IMR-90 (cell line): ENCODE data around the gene SPANXA1.

ENCODE experiments used
- BHLHE40 ChIP-seq: fragments of 150-350 bp; IDR thresholded peaks from 2 replicates; pipeline ENCODE4 v1.6.1; 2016; ENCODE audit warnings: mild to moderate bottlenecking, low read depth, low read length
- CEBPB ChIP-seq: IDR thresholded peaks from 2 replicates; pipeline ENCODE4 v1.6.1; 2012; ENCODE audit warnings: low read depth, low read length, improper control_type of control experiment
- CHD1 ChIP-seq: IDR thresholded peaks from 2 replicates; pipeline ENCODE4 v1.6.1; 2012; ENCODE audit warnings: low read depth, low read length, improper control_type of control experiment
- ELK1 ChIP-seq: fragments of 150-350 bp; IDR thresholded peaks from 2 replicates; pipeline ENCODE4 v1.6.1; 2016; ENCODE audit warnings: low read depth, mild to moderate bottlenecking, low read length, moderate library complexity, borderline replicate concordance
- MAZ ChIP-seq: IDR thresholded peaks from 2 replicates; pipeline ENCODE4 v1.6.1; 2012; ENCODE audit warnings: low read depth, mild to moderate bottlenecking, low read length, improper control_type of control experiment, moderate library complexity, borderline replicate concordance
- MXI1 ChIP-seq: IDR thresholded peaks from 2 replicates; pipeline ENCODE4 v1.6.1; 2012; ENCODE audit warnings: low read depth, mild to moderate bottlenecking, low read length, moderate library complexity, borderline replicate concordance
- POLR2A ChIP-seq: IDR thresholded peaks from 2 replicates; pipeline ENCODE4 v1.6.1; 2012; ENCODE audit warnings: mild to moderate bottlenecking, low read depth, low read length
- RAD21 ChIP-seq: IDR thresholded peaks from 2 replicates; pipeline ENCODE4 v1.6.1; 2012; ENCODE audit warnings: low read length, improper control_type of control experiment
- RCOR1 ChIP-seq: IDR thresholded peaks from 2 replicates; pipeline ENCODE4 v1.6.1; 2012; ENCODE audit warnings: mild to moderate bottlenecking, low read length, improper control_type of control experiment; ENCODE audit not compliant: insufficient replicate concordance
- SMC3 ChIP-seq: fragments of 150-350 bp; IDR thresholded peaks from 2 replicates; pipeline ENCODE4 v1.6.1; 2016; ENCODE audit warnings: low read depth, mild to moderate bottlenecking, antibody characterized with exemption, low read length, moderate library complexity
- TF ChIP-seq, protein P1 (sequence below): conservative IDR thresholded peaks from 2 replicates; pipeline ENCODE4 v1.5.1; 2012; ENCODE audit warnings: mild to moderate bottlenecking, low read depth, low read length, improper control_type of control experiment
- TF ChIP-seq, protein P2 (sequence below): fragments of 150-350 bp; IDR thresholded peaks from 2 replicates; pipeline ENCODE4 v1.6.1; 2017; ENCODE audit warnings: mild to moderate bottlenecking, antibody characterized with exemption, low read length, low read depth

DNA sequence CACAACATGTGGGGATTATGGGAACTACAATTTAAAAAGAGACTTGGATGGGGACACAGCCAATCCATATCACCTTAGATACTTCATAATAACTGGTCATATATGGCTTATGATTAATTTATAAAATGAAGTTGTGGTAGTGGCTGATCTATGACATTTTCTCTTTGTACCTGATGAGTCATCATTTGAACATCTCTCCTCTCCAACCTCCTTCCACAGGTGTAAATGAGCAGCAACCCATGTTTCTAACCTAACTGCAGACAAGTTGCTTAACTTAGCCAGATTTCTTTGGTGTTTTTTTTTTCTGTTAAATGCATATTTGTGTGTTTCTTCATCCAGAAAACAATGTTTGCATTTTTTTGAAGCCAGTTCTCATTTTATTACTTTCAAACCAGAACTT is 47.6 kb upstream of the SPANXA1 start:
- no peak for TF ChIP-seq BHLHE40
- TF ChIP-seq POLR2A = no peak
- TF ChIP-seq, protein P1, sequence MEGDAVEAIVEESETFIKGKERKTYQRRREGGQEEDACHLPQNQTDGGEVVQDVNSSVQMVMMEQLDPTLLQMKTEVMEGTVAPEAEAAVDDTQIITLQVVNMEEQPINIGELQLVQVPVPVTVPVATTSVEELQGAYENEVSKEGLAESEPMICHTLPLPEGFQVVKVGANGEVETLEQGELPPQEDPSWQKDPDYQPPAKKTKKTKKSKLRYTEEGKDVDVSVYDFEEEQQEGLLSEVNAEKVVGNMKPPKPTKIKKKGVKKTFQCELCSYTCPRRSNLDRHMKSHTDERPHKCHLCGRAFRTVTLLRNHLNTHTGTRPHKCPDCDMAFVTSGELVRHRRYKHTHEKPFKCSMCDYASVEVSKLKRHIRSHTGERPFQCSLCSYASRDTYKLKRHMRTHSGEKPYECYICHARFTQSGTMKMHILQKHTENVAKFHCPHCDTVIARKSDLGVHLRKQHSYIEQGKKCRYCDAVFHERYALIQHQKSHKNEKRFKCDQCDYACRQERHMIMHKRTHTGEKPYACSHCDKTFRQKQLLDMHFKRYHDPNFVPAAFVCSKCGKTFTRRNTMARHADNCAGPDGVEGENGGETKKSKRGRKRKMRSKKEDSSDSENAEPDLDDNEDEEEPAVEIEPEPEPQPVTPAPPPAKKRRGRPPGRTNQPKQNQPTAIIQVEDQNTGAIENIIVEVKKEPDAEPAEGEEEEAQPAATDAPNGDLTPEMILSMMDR = no peak
- no peak for TF ChIP-seq MAZ
- TF ChIP-seq RCOR1 = no peak
- no peak for TF ChIP-seq SMC3
- TF ChIP-seq CEBPB = no peak
- TF ChIP-seq RAD21 = no peak
- TF ChIP-seq, protein P2, sequence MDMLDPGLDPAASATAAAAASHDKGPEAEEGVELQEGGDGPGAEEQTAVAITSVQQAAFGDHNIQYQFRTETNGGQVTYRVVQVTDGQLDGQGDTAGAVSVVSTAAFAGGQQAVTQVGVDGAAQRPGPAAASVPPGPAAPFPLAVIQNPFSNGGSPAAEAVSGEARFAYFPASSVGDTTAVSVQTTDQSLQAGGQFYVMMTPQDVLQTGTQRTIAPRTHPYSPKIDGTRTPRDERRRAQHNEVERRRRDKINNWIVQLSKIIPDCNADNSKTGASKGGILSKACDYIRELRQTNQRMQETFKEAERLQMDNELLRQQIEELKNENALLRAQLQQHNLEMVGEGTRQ = no peak
- no peak for TF ChIP-seq CHD1
- no peak for TF ChIP-seq ELK1
- no peak for TF ChIP-seq MXI1
